GM12873 (cell line): Measurements from ENCODE around the gene ACVR1B.

Source experiments
- TF ChIP-seq, protein P1 (sequence below): IDR thresholded peaks from 2 replicates; pipeline ENCODE4 v1.5.1; 2012; ENCODE audit warnings: low read depth, mild to moderate bottlenecking, moderate library complexity, low read length, control low read depth; ENCODE audit not compliant: insufficient read depth; ENCODE audit errors: missing control alignments

ACVR1B gene

DNA sequence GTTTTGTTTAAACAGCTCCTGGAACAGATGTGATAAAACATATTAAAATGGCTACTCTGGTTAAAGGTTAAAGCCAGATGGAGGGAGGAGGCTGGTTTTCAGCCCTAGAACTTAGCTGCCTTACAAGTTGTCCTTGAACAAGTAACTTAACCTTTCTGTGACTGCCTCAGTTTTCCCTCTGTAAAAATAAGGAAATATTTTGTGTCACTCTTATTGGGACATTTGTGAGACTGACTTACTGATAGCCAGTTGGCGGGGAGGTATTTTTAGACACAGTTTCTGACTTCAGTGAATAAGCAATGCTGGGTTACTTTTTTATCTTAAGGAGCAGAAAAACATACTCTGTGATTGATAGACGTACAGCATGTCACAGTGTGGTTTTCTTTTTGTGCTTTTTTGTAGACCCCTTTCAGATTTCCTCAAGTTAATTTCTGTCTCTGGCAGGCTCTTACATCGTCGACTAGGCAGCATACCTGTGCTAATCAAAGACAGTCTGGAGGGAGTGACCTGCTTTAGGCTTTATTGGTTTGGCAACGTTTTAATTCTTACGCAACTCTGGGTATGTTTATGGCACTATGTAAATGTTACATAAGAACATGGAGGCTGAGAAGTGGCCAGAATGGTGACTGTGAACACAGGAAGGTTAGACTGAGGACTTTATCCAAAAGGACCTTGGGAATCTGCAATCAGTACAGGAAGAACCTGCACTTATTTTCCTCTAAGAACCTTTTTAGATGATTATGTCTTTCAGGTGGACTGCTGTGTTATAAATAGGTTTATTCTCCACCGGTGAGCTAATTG lies 3.3 kb downstream of the ACVR1B start:
- TF ChIP-seq, protein P1, sequence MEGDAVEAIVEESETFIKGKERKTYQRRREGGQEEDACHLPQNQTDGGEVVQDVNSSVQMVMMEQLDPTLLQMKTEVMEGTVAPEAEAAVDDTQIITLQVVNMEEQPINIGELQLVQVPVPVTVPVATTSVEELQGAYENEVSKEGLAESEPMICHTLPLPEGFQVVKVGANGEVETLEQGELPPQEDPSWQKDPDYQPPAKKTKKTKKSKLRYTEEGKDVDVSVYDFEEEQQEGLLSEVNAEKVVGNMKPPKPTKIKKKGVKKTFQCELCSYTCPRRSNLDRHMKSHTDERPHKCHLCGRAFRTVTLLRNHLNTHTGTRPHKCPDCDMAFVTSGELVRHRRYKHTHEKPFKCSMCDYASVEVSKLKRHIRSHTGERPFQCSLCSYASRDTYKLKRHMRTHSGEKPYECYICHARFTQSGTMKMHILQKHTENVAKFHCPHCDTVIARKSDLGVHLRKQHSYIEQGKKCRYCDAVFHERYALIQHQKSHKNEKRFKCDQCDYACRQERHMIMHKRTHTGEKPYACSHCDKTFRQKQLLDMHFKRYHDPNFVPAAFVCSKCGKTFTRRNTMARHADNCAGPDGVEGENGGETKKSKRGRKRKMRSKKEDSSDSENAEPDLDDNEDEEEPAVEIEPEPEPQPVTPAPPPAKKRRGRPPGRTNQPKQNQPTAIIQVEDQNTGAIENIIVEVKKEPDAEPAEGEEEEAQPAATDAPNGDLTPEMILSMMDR, result no peak

DNA sequence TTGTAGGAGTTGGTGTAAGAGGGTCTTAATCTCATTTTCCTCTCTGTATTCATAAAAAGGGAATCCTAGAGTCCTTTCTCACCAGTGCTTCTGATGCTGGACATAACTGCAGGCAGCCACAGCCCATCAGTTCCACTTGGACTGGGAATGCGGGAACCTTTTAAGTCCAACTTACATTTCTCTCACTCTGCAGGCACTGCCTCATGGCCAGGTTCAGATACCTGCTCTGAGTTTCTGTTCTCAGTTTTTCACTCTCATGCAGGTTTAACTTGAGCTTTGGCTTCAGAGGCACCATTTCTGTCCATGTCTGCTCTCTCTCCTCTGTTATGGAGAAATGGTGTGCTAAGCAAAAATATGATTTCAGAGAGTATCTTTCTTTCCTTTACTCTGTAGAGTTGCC lies 4.2 kb downstream of the ACVR1B start:
- TF ChIP-seq, protein P1, result no peak

DNA sequence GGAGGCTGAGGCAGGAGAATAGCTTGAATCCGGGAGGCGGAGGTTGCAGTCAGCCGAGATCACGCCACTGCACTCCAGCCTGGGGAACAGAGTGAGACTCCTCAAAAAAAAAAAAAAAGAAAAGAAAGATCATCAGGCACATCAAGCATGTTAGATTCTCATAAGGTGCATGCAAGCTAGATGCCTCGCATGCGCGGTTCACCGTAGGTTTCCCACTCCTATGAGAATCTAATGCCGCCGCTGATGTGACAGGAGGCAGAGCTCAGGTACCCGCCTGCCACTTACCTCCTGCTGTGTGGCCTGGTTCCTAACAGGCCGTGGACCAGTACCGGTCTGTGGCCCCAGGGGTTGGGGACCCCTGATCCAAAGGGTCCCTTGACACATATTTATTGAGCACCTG lies 7.0 kb downstream of the ACVR1B start:
- TF ChIP-seq, protein P1, result no peak

DNA sequence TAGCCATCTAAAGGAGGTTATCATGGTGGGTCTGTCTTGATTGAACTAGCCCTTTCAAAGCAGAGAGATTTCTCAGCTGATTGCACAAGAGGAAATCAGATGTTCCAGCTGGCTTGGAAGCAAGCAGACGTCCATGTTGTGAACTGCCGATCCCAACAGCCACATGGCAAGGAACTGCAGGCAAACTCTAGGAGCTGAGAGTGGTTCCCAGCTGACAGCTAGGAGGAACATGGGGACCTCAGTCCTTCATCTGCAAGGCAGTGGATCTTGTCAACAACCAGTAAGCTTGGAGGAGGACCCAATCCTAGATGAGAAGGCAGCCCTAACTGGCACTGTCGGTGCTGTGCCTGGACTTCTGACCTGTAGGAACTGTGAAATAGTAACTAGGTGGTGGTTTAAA lies 7.7 kb downstream of the ACVR1B start:
- TF ChIP-seq, protein P1, result no peak

DNA sequence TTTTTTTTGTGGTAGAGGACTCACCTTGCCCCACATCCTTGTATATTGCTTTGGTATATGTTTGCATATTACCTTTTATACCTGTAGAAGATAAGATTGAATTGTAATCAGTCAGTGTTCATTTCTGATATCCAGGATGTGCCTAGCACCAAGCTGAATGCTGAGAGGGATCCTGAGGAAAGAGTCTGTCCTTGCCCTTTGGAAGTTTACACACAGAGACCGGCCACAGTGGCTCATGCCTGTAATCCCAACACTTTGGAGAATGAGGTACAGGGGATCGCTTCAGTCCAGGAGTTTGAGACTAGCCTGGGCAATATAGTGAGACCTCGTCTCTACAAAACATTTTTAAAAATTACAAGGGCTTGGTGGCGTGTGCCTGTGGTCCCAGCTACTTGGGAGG lies 8.4 kb downstream of the ACVR1B start:
- TF ChIP-seq, protein P1, result no peak

DNA sequence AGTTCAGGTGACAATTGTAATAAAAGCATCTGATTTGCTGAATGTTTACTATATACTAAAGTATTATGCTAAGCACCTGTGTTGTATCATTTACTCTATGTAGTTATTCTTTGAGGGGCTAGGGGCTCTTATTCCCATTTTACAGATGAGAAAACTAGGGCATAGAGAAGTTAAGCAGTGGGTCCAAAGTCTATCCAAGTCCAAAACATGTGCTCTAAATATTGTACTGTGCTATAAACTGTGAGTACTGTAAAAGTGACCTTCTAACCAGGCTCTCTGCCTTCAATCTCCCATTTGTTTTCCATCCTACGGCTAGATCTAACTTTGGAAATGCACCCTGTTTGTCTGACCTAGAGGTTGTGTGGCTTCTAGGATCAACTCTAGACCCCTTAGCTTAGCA lies 9.0 kb downstream of the ACVR1B start:
- TF ChIP-seq, protein P1, result no peak

DNA sequence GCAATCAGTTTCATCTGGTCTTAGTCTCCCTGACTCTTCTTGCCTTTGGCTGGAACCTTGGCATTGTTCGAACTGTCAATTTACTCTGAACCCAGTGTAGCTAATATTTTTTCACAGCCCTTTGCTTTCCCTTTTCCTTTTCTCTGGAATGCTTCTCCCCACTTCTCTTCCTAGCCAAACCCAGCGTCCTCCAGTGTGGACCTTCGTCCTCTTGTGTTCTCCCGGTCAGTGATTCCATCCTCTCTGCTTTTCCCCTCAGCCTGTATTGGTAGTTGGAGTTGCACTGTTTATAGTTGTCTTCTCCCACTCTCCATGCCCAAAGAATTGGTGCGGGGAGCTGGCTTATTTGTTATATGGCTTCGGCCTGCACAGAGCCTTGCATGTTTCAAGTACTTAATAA lies 9.4 kb downstream of the ACVR1B start:
- TF ChIP-seq, protein P1, result no peak

DNA sequence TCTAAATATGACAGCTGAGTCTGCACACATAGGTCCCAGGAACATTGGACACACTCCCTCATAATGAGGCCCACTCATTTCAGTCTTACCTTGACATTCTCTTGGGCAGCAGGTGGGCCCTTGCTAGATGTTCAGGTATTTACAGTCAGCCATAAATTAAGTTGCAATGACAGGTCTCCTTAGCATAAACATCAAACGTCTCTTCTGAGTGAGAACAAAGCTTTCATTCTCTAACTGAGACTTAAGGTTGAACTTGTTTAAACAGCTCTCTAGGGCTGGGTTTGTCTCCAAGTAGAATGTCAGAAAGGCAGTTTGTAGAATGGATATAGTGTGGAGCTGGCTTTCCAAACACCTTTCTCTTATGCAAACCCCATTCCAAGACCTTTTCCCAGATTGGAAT lies 10.3 kb downstream of the ACVR1B start:
- TF ChIP-seq, protein P1, result no peak
